Pancreas (tissue), 10 donors: Measurements from ENCODE around the gene ST6GAL1. TPM values are rescaled to one million over a fixed set of nuclear protein-coding genes. Genes with fewer than 3 reads are reported as not detected.

Experiments used
- ATAC-seq, 4 donors: fragments of 200-7000 bp; cut with Tn5 transposase; one replicate each; pipeline versions ENCODE4 v1.8.0 to v1.9.1; 2020; ENCODE audit warnings: mild to moderate bottlenecking in 4 of 4, moderate library complexity in 4 of 4
- DNase-seq, 6 donors: peaks; one replicate each; pipeline ENCODE4 v3.0.0-alpha.2; 2020
- FAIRE-seq: peaks from 2 replicates; lab custom pipeline; 2012; peaks lifted over from hg19 to GRCh38; lab: Jason Lieb, UNC
- H3K27ac ChIP-seq, 4 donors: fragments of 200-600 bp; sonication (generic); 1 replicate in 3 of 4; 2 replicates in 1 of 4; pipeline versions ENCODE4 v1.5.0 to v1.8.0; 2020
- H3K27me3 ChIP-seq, 4 donors: fragments of 200-600 bp; one replicate each; pipeline ENCODE4 v1.8.0; 2021
- H3K36me3 ChIP-seq, 3 donors: fragments of 200-600 bp; sonication (generic) in 1 of 3; one replicate each; pipeline versions ENCODE4 v1.5.0 to v1.8.0; 2020 to 2021
- H3K4me1 ChIP-seq, 3 donors: fragments of 200-600 bp; one replicate each; pipeline ENCODE4 v1.8.0; 2021
- H3K4me3 ChIP-seq, 4 donors: fragments of 200-600 bp; sonication (generic) in 2 of 4; one replicate each; pipeline versions ENCODE4 v1.5.0 to v1.8.0; 2020 to 2021
- H3K9me3 ChIP-seq, 4 donors: fragments of 200-600 bp; one replicate each; pipeline ENCODE4 v1.8.0; 2021
- WGBS, 2 donors: extraction: QIAGEN DNeasy Blood & Tissue Kit; methylation state at CpG; one replicate each; pipeline ENCODE4 v1.1.7; 2013; 5-methylcytosine and 5-hydroxymethylcytosine counted together
- intact Hi-C, 3 donors: fragments of 100-400 bp; cut with DNase I; formaldehyde crosslinking; loops; one replicate each; pipeline versions ENCODE4 v1.11.1 to v1.14.2; 2022
- polyA plus RNA-seq, 2 donors: library from polyadenylated mRNA; stranded (reverse); fragments of 200-250 nt; gene quantifications; one replicate each; pipeline ENCODE4 v1.2.3, GENCODE V29; 2013
- total RNA-seq, 6 donors: library from RNA; stranded (reverse); fragmentation: NEBNext Ultra II Directional in 4 of 6; extraction: Animal tissue kit (Norgen Biotek cat#: 25700) in 4 of 6; gene quantifications; one replicate each; pipeline versions ENCODE4 v1.2.1 to v1.2.4, GENCODE V29; 2021 to 2023
- TF ChIP-seq, protein P1 (sequence below), 4 donors: fragments of 200-600 bp; sonication (generic) in 3 of 4; IDR thresholded peaks; one replicate each; pipeline versions ENCODE4 v1.5.0 to v1.8.0; 2021; ENCODE audit warnings: antibody characterized with exemption in 4 of 4
- donor health status: healthy with polysubstance abuse.
- donor health status: DM: no; HTN: no; CAD: no; lungs with moderate emphysema.
- donor health status: DM: no; HTN: no; CAD: no.
- donor health status: control.
- donor health status: control.
- donor health status: Bipolar disorder and iron deficiency.
- donor health status: DM: yes; HTN: yes; CAD: no.
- donor health status: DM: no; HTN: no; CAD: no.
- donor health status: DM: no; HTN: no; CAD: no.
- donor health status: DM: yes; HTN: yes; CAD: no.

Gene ST6GAL1
- total and polyA plus RNA-seq, 8 donors = 4.8 to 36.6 (median 8.3) TPM

DNA sequence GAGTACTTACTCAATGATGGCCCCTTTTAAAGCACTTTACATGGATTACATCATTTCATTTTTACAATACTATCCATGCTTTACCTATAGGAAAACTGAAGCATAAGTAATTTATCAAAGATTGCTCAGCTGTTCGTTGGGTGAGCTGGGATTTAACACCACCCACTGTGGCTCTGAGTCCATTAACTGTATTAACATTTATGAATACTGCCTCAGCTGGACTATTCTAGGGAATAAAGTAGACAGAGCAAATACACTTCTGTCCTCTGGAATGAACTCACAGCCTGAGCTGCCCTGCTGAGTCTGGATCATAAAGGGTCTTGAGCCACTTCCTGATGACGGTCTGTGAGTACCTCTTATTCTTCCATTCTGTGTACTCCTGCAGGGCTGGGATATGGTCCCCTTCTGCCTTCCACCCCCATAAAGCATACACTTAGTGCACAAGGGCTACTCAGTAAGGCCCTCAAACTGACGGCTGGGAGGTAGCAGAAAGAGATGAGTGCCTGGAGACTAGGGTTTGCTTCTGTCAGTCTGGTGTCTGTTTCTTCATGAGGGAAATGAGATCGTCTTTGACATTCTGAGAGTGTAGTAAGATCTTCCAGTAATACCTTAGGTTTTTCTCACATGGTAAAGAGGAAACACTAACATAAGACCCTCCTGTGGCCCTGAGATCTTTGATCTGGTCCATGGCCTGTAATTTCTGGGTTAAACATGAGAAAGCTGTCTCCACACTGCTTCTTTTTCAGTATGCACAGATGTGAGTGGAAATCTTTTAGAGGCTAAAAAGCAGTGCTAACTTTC, 12.6 kb upstream of the ST6GAL1 start:
- 59 to 68% methylated on average over 4 of the region's 4 CpGs for WGBS, 2 donors
- H3K27me3 ChIP-seq = no peaks in the 10 kb centered on the region
- intact Hi-C loops = no loop called here
- TF ChIP-seq, protein P1, sequence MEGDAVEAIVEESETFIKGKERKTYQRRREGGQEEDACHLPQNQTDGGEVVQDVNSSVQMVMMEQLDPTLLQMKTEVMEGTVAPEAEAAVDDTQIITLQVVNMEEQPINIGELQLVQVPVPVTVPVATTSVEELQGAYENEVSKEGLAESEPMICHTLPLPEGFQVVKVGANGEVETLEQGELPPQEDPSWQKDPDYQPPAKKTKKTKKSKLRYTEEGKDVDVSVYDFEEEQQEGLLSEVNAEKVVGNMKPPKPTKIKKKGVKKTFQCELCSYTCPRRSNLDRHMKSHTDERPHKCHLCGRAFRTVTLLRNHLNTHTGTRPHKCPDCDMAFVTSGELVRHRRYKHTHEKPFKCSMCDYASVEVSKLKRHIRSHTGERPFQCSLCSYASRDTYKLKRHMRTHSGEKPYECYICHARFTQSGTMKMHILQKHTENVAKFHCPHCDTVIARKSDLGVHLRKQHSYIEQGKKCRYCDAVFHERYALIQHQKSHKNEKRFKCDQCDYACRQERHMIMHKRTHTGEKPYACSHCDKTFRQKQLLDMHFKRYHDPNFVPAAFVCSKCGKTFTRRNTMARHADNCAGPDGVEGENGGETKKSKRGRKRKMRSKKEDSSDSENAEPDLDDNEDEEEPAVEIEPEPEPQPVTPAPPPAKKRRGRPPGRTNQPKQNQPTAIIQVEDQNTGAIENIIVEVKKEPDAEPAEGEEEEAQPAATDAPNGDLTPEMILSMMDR (IDR thresholded peaks at IDR 0.05) = no peak
- no peaks in the 10 kb centered on the region for H3K9me3 ChIP-seq
- ATAC-seq (no peak), FAIRE-seq (no peak), DNase-seq (no peak)
- H3K27ac ChIP-seq = no peak overlapping the region
- no peak overlapping the region for H3K4me3 ChIP-seq
- H3K36me3 ChIP-seq = no peaks in the 10 kb centered on the region
- no peaks in the 10 kb centered on the region for H3K4me1 ChIP-seq

DNA sequence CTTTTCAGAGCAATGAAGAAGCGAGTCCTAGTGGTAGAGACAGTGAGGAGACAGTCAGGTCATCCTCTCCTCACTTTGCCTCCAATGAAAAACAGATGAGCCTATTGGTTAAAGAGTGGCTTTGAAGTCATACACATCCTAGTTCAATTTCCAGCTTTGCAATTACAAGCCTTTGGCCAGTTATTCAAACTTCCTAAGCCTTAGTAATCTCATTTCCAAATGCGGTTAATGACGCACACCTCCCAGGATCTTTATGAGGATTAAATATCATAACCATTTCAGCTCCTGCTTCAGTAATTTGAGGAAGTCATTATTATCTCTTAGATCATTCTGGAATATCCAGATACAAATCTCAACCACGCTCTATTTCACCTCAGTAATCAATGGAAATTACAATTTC, 10.0 kb upstream of the ST6GAL1 start:
- ATAC-seq = no peak

DNA sequence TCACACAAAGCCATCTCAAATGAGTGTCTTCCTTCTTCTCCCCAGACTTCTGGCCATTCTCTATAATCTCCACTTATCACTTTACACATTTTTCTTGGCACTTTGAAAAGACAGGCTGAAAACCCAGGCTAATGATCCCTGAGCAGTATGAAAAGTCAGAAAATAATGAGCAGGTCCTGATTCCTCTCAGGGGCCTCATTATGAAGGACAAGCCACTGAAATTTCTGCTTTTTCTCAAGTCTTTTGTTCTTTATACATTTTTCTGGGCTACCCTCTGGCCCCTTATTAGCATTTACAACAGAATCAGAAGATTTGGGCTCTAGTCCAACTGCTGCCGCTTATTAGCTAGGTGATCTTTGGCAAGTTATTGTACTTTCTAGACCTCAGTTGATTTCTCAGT, 9.5 kb upstream of the ST6GAL1 start:
- WGBS, 2 donors = 72 to 76% methylated on average over 1 of the region's 1 CpG
- DNase-seq (no peak), ATAC-seq (no peak), FAIRE-seq (no peak)
- no peaks in the 10 kb centered on the region for H3K4me1 ChIP-seq
- no peak overlapping the region for H3K27ac ChIP-seq
- H3K9me3 ChIP-seq = no peaks in the 10 kb centered on the region
- intact Hi-C loops = no loop called here
- no peak overlapping the region for H3K4me3 ChIP-seq
- no peaks in the 10 kb centered on the region for H3K36me3 ChIP-seq
- TF ChIP-seq, protein P1 (IDR thresholded peaks at IDR 0.05) = no peak
- H3K27me3 ChIP-seq = no peaks in the 10 kb centered on the region

More for the DNA sequence above, 10.0 kb upstream of the ST6GAL1 start:
- TF ChIP-seq, protein P1 (IDR thresholded peaks at IDR 0.05) = no peak
- no peaks in the 10 kb centered on the region for H3K27me3 ChIP-seq
- DNase-seq (no peak), FAIRE-seq (no peak)
- no peaks in the 10 kb centered on the region for H3K9me3 ChIP-seq
- H3K27ac ChIP-seq = no peak overlapping the region
- no peak overlapping the region for H3K4me3 ChIP-seq
- 76 to 82% methylated on average over 4 of the region's 4 CpGs for WGBS, 2 donors
- no peaks in the 10 kb centered on the region for H3K4me1 ChIP-seq
- no peaks in the 10 kb centered on the region for H3K36me3 ChIP-seq
- intact Hi-C loops = no loop called here

DNA sequence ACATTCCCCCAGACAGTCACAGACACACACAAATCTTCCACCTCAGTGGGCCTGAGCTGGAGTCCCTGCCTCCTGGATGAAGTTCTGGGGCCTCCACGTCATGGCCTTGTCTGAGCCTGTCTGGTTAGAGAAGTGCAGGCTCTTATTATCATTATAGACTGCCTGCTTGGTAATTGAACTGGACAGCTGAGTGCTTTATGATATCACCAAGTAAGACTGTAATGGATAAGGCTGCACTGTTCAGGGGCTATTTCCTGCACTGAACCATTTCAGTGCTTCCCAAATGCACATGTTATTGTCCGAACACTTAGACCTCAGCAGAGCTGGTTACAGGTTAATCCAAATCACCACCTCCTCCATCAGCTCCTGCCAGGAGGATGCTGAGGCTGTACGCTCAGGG, 8.7 kb upstream of the ST6GAL1 start:
- ATAC-seq = peak in 2 of 4 donors; percentile 12 to 44
- 46 to 61% methylated on average over 3 of the region's 3 CpGs for WGBS, 2 donors
- FAIRE-seq = no peak
- DNase-seq = no peak
- Histone ChIP-seq H3K27ac (no peak overlapping the region), H3K36me3 (no peaks in the 10 kb centered on the region), H3K9me3 (no peaks in the 10 kb centered on the region), H3K4me3 (no peak overlapping the region), H3K27me3 (no peaks in the 10 kb centered on the region), H3K4me1 (no peaks in the 10 kb centered on the region)
- TF ChIP-seq, protein P1 (IDR thresholded peaks at IDR 0.05) = no peak
- intact Hi-C loops = no loop called here

DNA sequence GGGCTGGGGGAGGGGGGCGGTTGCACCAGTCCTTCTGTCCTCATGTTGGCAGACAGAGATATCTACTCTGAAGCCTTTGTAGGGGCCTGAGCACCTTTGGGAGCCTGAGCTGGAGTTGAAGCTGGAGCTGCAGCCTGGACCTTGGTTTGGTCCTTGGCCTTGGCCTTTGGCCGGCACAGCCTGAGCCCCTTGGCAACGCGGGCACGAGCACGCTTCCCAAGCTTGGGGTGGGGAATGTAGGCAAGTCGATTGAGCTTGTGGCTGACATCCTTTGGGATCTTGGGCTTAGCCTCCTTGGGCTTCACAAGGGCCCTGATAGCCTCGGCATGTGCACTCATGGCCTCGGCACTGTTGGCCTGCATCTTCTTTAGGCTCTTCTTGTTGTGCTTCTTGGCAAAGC, 8.1 kb upstream of the ST6GAL1 start:
- no peak for DNase-seq
- TF ChIP-seq, protein P1 (IDR thresholded peaks at IDR 0.05) = no peak
- ATAC-seq = no peak
- WGBS, 2 donors = 64 to 75% methylated on average over 9 of the region's 9 CpGs
- FAIRE-seq = no peak
- H3K27ac ChIP-seq = no peak overlapping the region
- no peaks in the 10 kb centered on the region for H3K27me3 ChIP-seq
- intact Hi-C loops = no loop called here
- H3K4me3 ChIP-seq = no peak overlapping the region
- no peaks in the 10 kb centered on the region for H3K9me3 ChIP-seq
- no peaks in the 10 kb centered on the region for H3K4me1 ChIP-seq
- H3K36me3 ChIP-seq = no peaks in the 10 kb centered on the region
